NCI-H1417 treated with DMSO at 0.1 percent for 48 hours (cell line): Measurements from ENCODE around the gene STEAP2.

Experiments
- DNase-seq: peaks from one replicate; lab custom pipeline; 2025; lab: John Stamatoyannopoulos, UW

The STEAP2 gene

GRCh38 chr7:90270431-90271178 is 59.1 kb downstream of the STEAP2 start:
- no peak for DNase-seq

GRCh38 chr7:90271753-90272152 is 60.2 kb downstream of the STEAP2 start:
- DNase-seq: no peak

DNA sequence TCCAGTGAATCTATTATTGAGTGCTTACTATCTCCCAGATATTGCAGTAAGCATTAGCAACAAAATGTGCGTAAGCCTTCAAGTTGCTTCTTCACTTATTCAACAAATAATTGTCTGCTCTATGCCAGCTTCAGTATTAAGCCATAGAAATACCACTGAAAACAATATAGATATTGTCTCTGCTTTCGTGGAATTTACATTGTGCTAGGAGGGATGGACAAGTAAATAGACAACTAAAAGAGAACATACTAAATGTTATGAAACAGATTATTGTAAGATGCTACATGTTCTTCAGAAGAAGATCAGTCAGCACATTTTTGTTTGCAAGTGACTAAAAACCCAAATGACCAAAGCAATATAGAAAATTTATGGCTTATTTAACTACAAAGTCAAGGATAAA is 60.7 kb downstream of the STEAP2 start:
- no peak for DNase-seq

DNA sequence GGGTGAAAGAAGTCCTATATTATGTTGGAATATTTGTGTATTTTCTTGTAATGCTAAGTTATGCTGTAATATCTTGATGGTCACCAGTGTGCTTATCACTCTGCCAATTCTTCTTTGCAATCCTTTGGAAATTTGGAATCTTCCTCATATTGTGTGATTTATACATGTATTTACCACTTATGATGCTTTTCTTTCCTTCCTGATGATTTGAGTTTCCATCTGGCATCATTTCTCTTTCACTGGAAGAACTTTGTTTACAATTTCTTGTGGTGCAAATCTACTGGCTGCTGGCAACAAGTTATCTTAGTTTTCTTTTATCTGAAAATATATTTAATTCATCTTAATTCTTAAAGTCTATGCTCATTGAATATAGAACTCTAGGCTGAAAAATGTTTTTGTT is 62.6 kb downstream of the STEAP2 start:
- DNase-seq: no peak

DNA sequence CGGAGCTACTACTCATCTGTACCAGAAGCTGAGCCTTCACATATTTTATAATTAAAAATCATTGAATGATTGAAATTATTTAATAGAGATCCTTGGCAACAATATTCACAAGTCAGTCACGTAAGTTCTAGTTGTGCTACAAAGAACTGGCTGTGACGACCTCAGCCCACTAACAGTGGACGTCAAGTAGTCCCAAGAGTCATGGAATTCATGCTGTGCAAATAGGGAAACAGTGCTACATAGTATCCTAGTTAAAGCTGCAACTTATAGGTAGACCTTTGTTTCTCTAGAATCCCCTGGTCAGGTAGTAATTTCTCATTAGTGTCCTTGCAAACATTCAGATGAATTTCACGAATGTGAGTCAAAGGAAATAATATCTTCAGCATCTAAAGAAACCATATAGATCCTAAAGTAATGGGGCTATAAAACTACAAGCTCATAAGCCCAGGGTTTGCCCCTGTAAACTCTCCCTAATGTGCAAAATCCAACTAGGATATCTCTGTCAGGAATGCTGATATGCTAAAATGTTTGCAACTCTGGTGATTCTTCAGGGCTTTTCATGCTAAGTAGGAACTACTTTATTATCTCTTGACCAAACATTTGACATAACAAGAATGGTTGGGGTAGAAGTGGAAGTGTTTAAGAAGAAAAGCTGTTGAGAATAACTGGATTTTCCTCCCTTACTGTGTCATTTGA is 64.6 kb downstream of the STEAP2 start:
- no peak for DNase-seq
